Left cardiac atrium (tissue), 4 donors: ENCODE data around the gene GMDS. TPM values are rescaled to one million over a fixed set of nuclear protein-coding genes. Genes with fewer than 3 reads are reported as not detected.

Source experiments
- ATAC-seq, 2 donors: fragments of 200-7000 bp; cut with Tn5 transposase; one replicate each; pipeline ENCODE4 v1.9.1; 2020; ENCODE audit warnings: mild to moderate bottlenecking in 2 of 2, moderate library complexity in 2 of 2
- DNase-seq: peaks from one replicate; pipeline ENCODE4 v3.0.0-alpha.2; 2020
- intact Hi-C, 2 donors: fragments of 100-400 bp; cut with DNase I; formaldehyde crosslinking; loops; one replicate each; pipeline versions ENCODE4 v1.14.1 to v1.15.1; 2022 to 2023
- long read RNA-seq: library from polyadenylated mRNA; unstranded; transcript quantifications from one replicate; pipeline ENCODE4 v2.0.0, GENCODE V29; 2021
- total RNA-seq, 2 donors: library from RNA; stranded (reverse); fragmentation: NEBNext Ultra II Directional; extraction: Animal tissue kit (Norgen Biotek cat#: 25700); gene quantifications; one replicate each; pipeline ENCODE4 v1.2.1, GENCODE V29; 2021
- donor health status: DM: no; HTN: yes; CAD: no.
- donor health status: DM: no; HTN: yes; CAD: no; lungs with severe emphysema.
- donor health status: DM: yes; HTN: yes; CAD: no.
- donor health status: Dilated cardiomyopathy.

GMDS gene
- total RNA-seq = 10 to 100 TPM in 1 of 2 donors, 1 to 10 TPM in 1; 8.4 to 20.8 TPM
- long read RNA-seq, transcript GMDS-202 (11 exons, 1,752 nt) = major isoform, 29 of 35 reads
- long read RNA-seq, partial matches to known transcripts = 2 of 35 reads
- long read RNA-seq, other reads (novel, unspliced or antisense) = 4 of 35 reads

- peak; percentile 100 for ATAC-seq
- intact Hi-C loops = no loop called here
These were observed at the start of gene GMDS for GRCh38 chr6:2245103-2245876. TSS of gene GMDS (minus strand) at chr6:2245605.

GRCh38 chr6:2285510-2285909, 40.1 kb upstream of the GMDS start:
- intact Hi-C loops = no loop called here
- ATAC-seq = no peak
- DNase-seq = no peak

More at GRCh38 chr6:2245103-2245876, at the start of gene GMDS:
- peak; percentile 89 for DNase-seq

- intact Hi-C loops = no loop called here
- ATAC-seq (no peak), DNase-seq (no peak)
These were observed 30.5 kb upstream of the GMDS start for GRCh38 chr6:2275892-2276242.

- DNase-seq (no peak), ATAC-seq (peak in 1 of 2 donors; percentile 29)
- intact Hi-C loops = no loop called here
These were observed 29.8 kb upstream of the GMDS start for GRCh38 chr6:2274981-2275891.

GRCh38 chr6:2272696-2273095, 27.3 kb upstream of the GMDS start:
- ATAC-seq = no peak
- no peak for DNase-seq
- intact Hi-C loops = no loop called here

- ATAC-seq (no peak), DNase-seq (no peak)
- intact Hi-C loops = no loop called here
These were observed 24.6 kb upstream of the GMDS start for GRCh38 chr6:2270054-2270453.

- ATAC-seq (no peak), DNase-seq (no peak)
- intact Hi-C loops = no loop called here
These were observed 21.4 kb upstream of the GMDS start for GRCh38 chr6:2266841-2267240.

GRCh38 chr6:2266031-2266795, 20.8 kb upstream of the GMDS start:
- intact Hi-C loops = no loop called here
- DNase-seq (no peak), ATAC-seq (no peak)

GRCh38 chr6:2264932-2265331, 19.5 kb upstream of the GMDS start:
- DNase-seq (no peak), ATAC-seq (no peak)
- intact Hi-C loops = no loop called here

GRCh38 chr6:2263896-2264295, 18.5 kb upstream of the GMDS start:
- DNase-seq (no peak), ATAC-seq (no peak)
- intact Hi-C loops = no loop called here

- no peak for DNase-seq
- intact Hi-C loops = no loop called here
- no peak for ATAC-seq
These were observed 14.2 kb upstream of the GMDS start for GRCh38 chr6:2259574-2259973.

GRCh38 chr6:2259002-2259494, 13.6 kb upstream of the GMDS start:
- intact Hi-C loops = no loop called here
- DNase-seq = no peak

GRCh38 chr6:2258112-2258511, 12.7 kb upstream of the GMDS start:
- DNase-seq (no peak), ATAC-seq (no peak)
- intact Hi-C loops = no loop called here

More at GRCh38 chr6:2259002-2259494, 13.6 kb upstream of the GMDS start:
- ATAC-seq = no peak

- DNase-seq (peak; percentile 36), ATAC-seq (no peak)
- intact Hi-C loops = no loop called here
These were observed 12.0 kb upstream of the GMDS start for GRCh38 chr6:2257363-2257762.

GRCh38 chr6:2254747-2255146, 9.3 kb upstream of the GMDS start:
- ATAC-seq (no peak), DNase-seq (no peak)
- intact Hi-C loops = no loop called here

GRCh38 chr6:2249126-2249525, 3.7 kb upstream of the GMDS start:
- ATAC-seq = no peak
- intact Hi-C loops = no loop called here

GRCh38 chr6:2247664-2248063, 2.3 kb upstream of the GMDS start:
- ATAC-seq (no peak), DNase-seq (no peak)
- intact Hi-C loops = no loop called here

More at GRCh38 chr6:2249126-2249525, 3.7 kb upstream of the GMDS start:
- no peak for DNase-seq

- DNase-seq (peak; percentile 60), ATAC-seq (peak; percentile 7 to 45)
- intact Hi-C loops = no loop called here
These were observed 765 bp upstream of the GMDS start for GRCh38 chr6:2245877-2246863.
